22Rv1 (cell line): ENCODE data around the gene SERP2.

Source experiments
- CTCF ChIP-seq: fragments of 450-650 bp; IDR thresholded peaks from 2 replicates; pipeline ENCODE4 v1.5.1; 2017; ENCODE audit warnings: mild to moderate bottlenecking
- ZFX ChIP-seq: fragments of 450-650 bp; IDR thresholded peaks from 2 replicates; pipeline ENCODE4 v1.6.1; 2017; ENCODE audit warnings: antibody characterized with exemption, borderline replicate concordance

- no peak for TF ChIP-seq CTCF
- TF ChIP-seq ZFX = no peak
These were observed 41.4 kb upstream of the SERP2 start for GRCh38 chr13:44331912-44332851.
